DND-41 (cell line): ENCODE measurements around the gene P2RX1.
A peak's percentile ranks its signal among the peaks of the same experiment; 100 is the strongest.

Source experiments
- ATAC-seq: fragments of 200-7000 bp; cut with Tn5 transposase; 3 replicates; pipeline ENCODE4 v1.9.1; 2021; ENCODE audit warnings: low read depth; ENCODE audit not compliant: insufficient read depth
- DNase-seq: peaks from one replicate; pipeline ENCODE4 v3.0.0-alpha.2; 2020
- H2AFZ ChIP-seq: 2 replicates; pipeline ENCODE4 v1.6.0; 2012; ENCODE audit warnings: low read depth, low read length
- H3K27ac ChIP-seq: 2 replicates; pipeline ENCODE4 v1.5.1; 2012; ENCODE audit warnings: low read length, inconsistent platforms
- H3K27me3 ChIP-seq: fragments of 200-600 bp; sonication (generic); 2 replicates; pipeline ENCODE4 v1.6.0; 2012; ENCODE audit warnings: low read length, mild to moderate bottlenecking, inconsistent platforms; ENCODE audit not compliant: insufficient read depth, poor library complexity
- H3K36me3 ChIP-seq: 2 replicates; pipeline ENCODE4 v1.5.1; 2012; ENCODE audit warnings: low read length, inconsistent platforms; ENCODE audit not compliant: insufficient read depth
- H3K4me1 ChIP-seq: 2 replicates; pipeline ENCODE4 v1.5.1; 2012; ENCODE audit warnings: mild to moderate bottlenecking, low read length; ENCODE audit not compliant: insufficient read depth
- H3K4me2 ChIP-seq: 2 replicates; pipeline ENCODE4 v1.6.0; 2012; ENCODE audit warnings: mild to moderate bottlenecking, moderate library complexity, low read length, inconsistent platforms; ENCODE audit not compliant: insufficient read depth
- H3K4me3 ChIP-seq, 2 experiments: fragments of 200-600 bp in 1 of 2; shearing (Covaris generic) in 1 of 2; 2 replicates each; pipeline ENCODE4 v1.5.1; 2012 to 2016; ENCODE audit warnings: inconsistent platforms in 2 of 2, low read length in 2 of 2, mild to moderate bottlenecking in 2 of 2, low read depth in 1 of 2, moderate library complexity in 1 of 2
- H3K79me2 ChIP-seq: 2 replicates; pipeline ENCODE4 v1.6.0; 2012; ENCODE audit warnings: low read length, inconsistent platforms; ENCODE audit not compliant: insufficient read depth
- H3K9ac ChIP-seq: 2 replicates; pipeline ENCODE4 v1.6.0; 2012; ENCODE audit warnings: low read depth, mild to moderate bottlenecking, inconsistent platforms, low read length, moderate library complexity
- H3K9me3 ChIP-seq: 2 replicates; pipeline ENCODE4 v1.5.1; 2012; ENCODE audit warnings: low read length, moderate library complexity, mild to moderate bottlenecking, inconsistent platforms; ENCODE audit not compliant: insufficient read depth, severe bottlenecking
- H4K20me1 ChIP-seq: 2 replicates; pipeline ENCODE4 v1.6.0; 2012; ENCODE audit warnings: low read length; ENCODE audit not compliant: insufficient read depth
- EZH2 ChIP-seq: IDR thresholded peaks from 3 replicates; pipeline ENCODE4 v1.6.1; 2012; ENCODE audit warnings: borderline replicate concordance, low read depth, mild to moderate bottlenecking, moderate library complexity, low read length, inconsistent platforms; ENCODE audit not compliant: severe bottlenecking
- TF ChIP-seq, protein P1 (sequence below): IDR thresholded peaks from 2 replicates; pipeline ENCODE4 v1.5.1; 2012; ENCODE audit warnings: borderline replicate concordance, low read length, moderate library complexity, mild to moderate bottlenecking; ENCODE audit not compliant: poor library complexity, severe bottlenecking; ENCODE audit errors: extremely low read depth

P2RX1 gene

DNA sequence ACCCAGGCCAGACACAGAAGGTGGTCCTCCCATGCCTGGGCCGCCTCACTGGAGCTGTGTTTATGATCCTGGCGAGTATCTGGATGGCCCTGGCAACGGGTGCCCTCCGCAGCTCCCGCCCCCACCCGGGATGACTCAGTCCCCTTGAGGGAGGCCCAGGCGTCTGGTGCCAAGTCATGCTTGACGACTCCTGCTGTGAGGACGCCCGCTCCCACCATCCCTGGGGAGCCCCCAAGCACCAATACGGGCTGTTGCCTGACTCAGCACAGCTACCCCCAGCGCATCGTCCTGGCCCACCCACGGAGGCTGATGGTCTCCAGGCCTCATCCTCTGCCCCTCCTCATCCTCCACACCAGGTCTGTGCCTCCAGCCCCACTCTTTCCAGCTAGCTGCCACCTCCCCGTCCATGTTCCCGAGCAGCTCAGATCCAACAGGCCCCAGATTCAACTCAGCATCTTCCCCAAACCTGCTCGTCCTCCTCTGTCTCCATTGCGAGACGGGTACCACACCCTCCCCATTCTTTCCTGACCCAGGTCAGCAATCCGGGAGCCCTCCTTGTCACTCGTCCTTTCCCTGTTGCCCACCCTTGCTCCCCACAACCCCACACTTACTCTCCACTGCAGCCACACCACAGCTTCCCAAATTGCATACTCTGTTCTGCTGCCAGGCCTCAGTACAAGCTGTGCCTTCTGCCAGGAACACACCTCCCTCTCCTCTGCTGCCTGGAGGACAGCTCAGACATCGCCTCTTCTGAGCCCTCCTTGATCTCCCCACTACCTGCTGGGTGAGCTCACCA lies 26.0 kb downstream of the P2RX1 start:
- Histone ChIP-seq H3K36me3 (no peaks in the 10 kb centered on the region), H3K9me3 (no peaks in the 10 kb centered on the region), H2AFZ (no peak overlapping the region), H3K4me3 (no peak overlapping the region), H3K27ac (no peak overlapping the region), H3K4me2 (no peak overlapping the region), H3K79me2 (no peaks in the 10 kb centered on the region), H3K4me1 (peaks cover 22% of the 10 kb centered on the region), H3K9ac (no peak overlapping the region), H4K20me1 (peaks cover 19% of the 10 kb centered on the region), H3K27me3 (no peaks in the 10 kb centered on the region)
- TF ChIP-seq, protein P1, sequence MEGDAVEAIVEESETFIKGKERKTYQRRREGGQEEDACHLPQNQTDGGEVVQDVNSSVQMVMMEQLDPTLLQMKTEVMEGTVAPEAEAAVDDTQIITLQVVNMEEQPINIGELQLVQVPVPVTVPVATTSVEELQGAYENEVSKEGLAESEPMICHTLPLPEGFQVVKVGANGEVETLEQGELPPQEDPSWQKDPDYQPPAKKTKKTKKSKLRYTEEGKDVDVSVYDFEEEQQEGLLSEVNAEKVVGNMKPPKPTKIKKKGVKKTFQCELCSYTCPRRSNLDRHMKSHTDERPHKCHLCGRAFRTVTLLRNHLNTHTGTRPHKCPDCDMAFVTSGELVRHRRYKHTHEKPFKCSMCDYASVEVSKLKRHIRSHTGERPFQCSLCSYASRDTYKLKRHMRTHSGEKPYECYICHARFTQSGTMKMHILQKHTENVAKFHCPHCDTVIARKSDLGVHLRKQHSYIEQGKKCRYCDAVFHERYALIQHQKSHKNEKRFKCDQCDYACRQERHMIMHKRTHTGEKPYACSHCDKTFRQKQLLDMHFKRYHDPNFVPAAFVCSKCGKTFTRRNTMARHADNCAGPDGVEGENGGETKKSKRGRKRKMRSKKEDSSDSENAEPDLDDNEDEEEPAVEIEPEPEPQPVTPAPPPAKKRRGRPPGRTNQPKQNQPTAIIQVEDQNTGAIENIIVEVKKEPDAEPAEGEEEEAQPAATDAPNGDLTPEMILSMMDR = no peak
- DNase-seq (no peak), ATAC-seq (no peak)

DNA sequence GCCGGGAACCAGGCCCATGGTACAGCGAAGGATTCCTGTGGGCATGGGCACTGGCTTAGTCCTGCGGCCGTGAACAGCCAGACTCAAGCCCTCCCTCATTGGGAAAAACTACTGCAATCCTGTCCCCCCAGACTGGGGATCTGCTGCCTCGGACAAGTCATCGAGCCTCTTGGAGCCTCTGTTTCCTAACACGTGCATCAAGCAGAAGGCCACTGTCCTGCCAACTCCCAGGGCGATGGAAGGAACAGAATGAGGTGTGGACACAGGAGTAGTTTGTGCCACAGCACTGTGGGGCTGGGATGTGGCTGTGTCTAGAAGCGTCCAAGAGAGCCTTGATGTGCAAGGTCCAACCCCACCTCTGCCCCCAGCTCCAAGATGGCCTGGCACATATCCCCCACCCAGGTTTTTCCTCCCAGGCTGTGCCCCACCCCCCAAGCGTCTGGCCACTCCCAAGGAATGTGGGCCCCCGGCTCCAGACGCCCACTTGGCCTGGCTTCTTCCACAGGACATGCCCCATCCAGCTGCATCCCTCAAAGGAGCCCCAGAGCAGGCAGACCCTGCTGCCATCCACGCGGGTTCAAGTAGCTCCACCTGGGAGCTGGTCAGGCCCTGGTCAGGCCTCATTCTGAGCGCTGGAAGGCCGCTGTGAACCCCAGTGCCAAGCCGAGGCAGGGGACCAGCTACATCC lies 26.8 kb downstream of the P2RX1 start:
- no peaks in the 10 kb centered on the region for H3K27me3 ChIP-seq
- no peaks in the 10 kb centered on the region for H3K36me3 ChIP-seq
- peaks cover 22% of the 10 kb centered on the region for H3K4me1 ChIP-seq
- no peaks in the 10 kb centered on the region for H3K79me2 ChIP-seq
- TF ChIP-seq EZH2 = no peak
- TF ChIP-seq, protein P1 = no peak
- DNase-seq = no peak
- no peak overlapping the region for H3K9ac ChIP-seq
- H4K20me1 ChIP-seq = peaks cover 19% of the 10 kb centered on the region
- no peak overlapping the region for H3K4me3 ChIP-seq
- ATAC-seq = no peak
- H3K27ac ChIP-seq = no peak overlapping the region
- H3K9me3 ChIP-seq = no peaks in the 10 kb centered on the region
- H2AFZ ChIP-seq = no peak overlapping the region
- H3K4me2 ChIP-seq = no peak overlapping the region

DNA sequence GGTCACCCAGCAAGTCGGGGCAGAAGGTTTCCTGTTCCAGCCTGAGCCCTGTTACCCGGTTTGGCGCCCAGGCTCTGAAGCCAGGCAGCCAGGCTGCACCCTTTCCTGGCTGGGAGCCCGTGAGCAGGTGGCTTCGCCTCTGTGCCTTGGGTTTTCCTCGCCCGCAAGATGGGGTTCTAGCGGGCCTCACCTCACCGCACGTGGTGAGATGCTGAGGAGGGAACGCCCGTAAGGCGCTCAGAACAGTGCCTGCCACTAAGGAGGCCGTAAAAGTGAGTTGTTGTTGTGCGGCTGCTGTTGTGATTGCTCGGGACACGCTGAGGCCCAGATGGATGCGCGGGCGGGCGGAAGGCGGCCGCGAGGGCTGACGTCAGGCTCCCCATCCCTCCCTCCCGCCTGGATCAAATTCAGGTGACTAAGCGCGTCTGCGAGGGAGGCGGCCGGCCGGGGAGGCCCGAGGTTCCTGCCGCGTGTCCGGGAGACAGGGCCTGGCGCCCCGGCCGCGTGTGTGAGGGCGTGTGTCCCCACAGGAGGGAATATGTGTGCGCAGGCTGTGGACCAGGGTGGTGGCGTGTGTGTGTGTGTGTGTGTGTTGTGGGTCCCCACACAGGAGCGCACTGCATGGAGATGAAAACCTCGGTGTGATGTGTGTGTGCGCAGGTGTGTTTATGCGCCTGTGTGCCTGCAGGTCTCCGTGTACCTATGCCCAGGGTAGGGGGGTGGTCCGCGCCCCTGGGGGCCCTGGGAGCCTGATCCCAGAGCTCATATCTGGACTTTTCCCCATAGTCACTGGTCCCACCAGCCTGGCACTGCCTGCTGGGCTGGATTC lies 27.7 kb downstream of the P2RX1 start:
- Histone ChIP-seq H3K4me1 (peaks cover 17% of the 10 kb centered on the region), H3K9ac (no peak overlapping the region), H3K27me3 (no peaks in the 10 kb centered on the region), H4K20me1 (peaks cover 19% of the 10 kb centered on the region), H2AFZ (no peak overlapping the region), H3K4me3 (no peak overlapping the region), H3K79me2 (no peaks in the 10 kb centered on the region), H3K4me2 (no peak overlapping the region), H3K36me3 (no peaks in the 10 kb centered on the region), H3K9me3 (no peaks in the 10 kb centered on the region), H3K27ac (no peak overlapping the region)
- DNase-seq = peak; percentile 24
- TF ChIP-seq EZH2 = no peak
- TF ChIP-seq, protein P1 = no peak
- no peak for ATAC-seq
